OCI-LY7 (cell line): ENCODE measurements around the gene SLC25A1. TPM values are rescaled to one million over a fixed set of nuclear protein-coding genes. Genes with fewer than 3 reads are reported as not detected.

ENCODE experiments used
- BruUV-seq: library from RNA; stranded (reverse); fragments of 400-500 nt; replicated peaks from 2 replicates; lab custom pipeline; 2021; lab: Mats Ljungman, UMichigan
- CTCF ChIA-PET: fragments of 300-600 bp; sonication (Branson Sonifier 250); formaldehyde crosslinking; loops from one replicate; lab custom pipeline; 2022; ENCODE audit warnings: antibody characterized with exemption; ENCODE audit not compliant: unreplicated experiment; lab: Charles Lee
- POLR2A ChIA-PET: fragments of 300-600 bp; sonication (Branson Sonifier 250); formaldehyde crosslinking; loops from one replicate; lab custom pipeline; 2022; ENCODE audit warnings: antibody characterized with exemption; lab: Charles Lee
- DNase-seq: peaks from one replicate; pipeline ENCODE4 v3.0.0-alpha.2; 2015; ENCODE audit warnings: low spot score
- H2AFZ ChIP-seq: fragments of 200-600 bp; sonication (generic), shearing (Covaris generic); 2 replicates; pipeline ENCODE4 v1.6.1; 2014; ENCODE audit warnings: mild to moderate bottlenecking, antibody characterized with exemption, low read length, moderate library complexity
- H3K27ac ChIP-seq: fragments of 200-600 bp; sonication (generic); 2 replicates; pipeline ENCODE4 v1.5.1; 2014; ENCODE audit warnings: mixed run types, low read depth, mild to moderate bottlenecking, moderate library complexity, low read length, inconsistent platforms; ENCODE audit not compliant: poor library complexity, severe bottlenecking
- H3K36me3 ChIP-seq: fragments of 200-600 bp; sonication (generic); 2 replicates; pipeline ENCODE4 v1.6.1; 2014; ENCODE audit warnings: mild to moderate bottlenecking, antibody characterized with exemption, low read length, moderate library complexity, mixed read lengths; ENCODE audit not compliant: insufficient read depth
- H3K4me1 ChIP-seq: fragments of 200-600 bp; sonication (generic); 2 replicates; pipeline ENCODE4 v1.5.1; 2014; ENCODE audit warnings: mild to moderate bottlenecking, low read length; ENCODE audit not compliant: insufficient read depth, poor library complexity, severe bottlenecking
- H3K4me2 ChIP-seq: fragments of 200-600 bp; sonication (generic); 2 replicates; pipeline ENCODE4 v1.6.1; 2014; ENCODE audit warnings: mild to moderate bottlenecking, low read length
- H3K4me3 ChIP-seq: fragments of 200-600 bp; sonication (generic); 2 replicates; pipeline ENCODE4 v1.5.1; 2014; ENCODE audit warnings: mild to moderate bottlenecking, low read depth, low read length; ENCODE audit not compliant: poor library complexity, severe bottlenecking
- H3K79me2 ChIP-seq: fragments of 200-600 bp; sonication (generic); 2 replicates; pipeline ENCODE4 v1.6.1; 2016; ENCODE audit warnings: low read depth, mild to moderate bottlenecking, low read length, moderate library complexity, mixed read lengths; ENCODE audit not compliant: insufficient read depth
- H3K9me2 ChIP-seq: fragments of 200-600 bp; sonication (generic); 2 replicates; pipeline ENCODE4 v1.6.1; 2016; ENCODE audit warnings: mild to moderate bottlenecking, low read length, mixed read lengths; ENCODE audit not compliant: insufficient read depth
- H3K9me3 ChIP-seq: fragments of 200-600 bp; sonication (generic); 2 replicates; pipeline ENCODE4 v1.6.1; 2014; ENCODE audit warnings: mild to moderate bottlenecking, mixed run types, low read length, mixed read lengths
- H4K20me1 ChIP-seq: fragments of 200-600 bp; sonication (generic); 2 replicates; pipeline ENCODE4 v1.6.1; 2014; ENCODE audit warnings: mild to moderate bottlenecking, antibody characterized with exemption, low read length, moderate library complexity, mixed read lengths; ENCODE audit not compliant: insufficient read depth
- EZH2phosphoT487 ChIP-seq: fragments of 200-600 bp; sonication (generic); IDR thresholded peaks from 2 replicates; pipeline ENCODE4 v1.6.1; 2018; ENCODE audit warnings: low read depth, borderline replicate concordance, mild to moderate bottlenecking, mixed run types, antibody characterized with exemption, low read length, moderate library complexity, mixed read lengths
- intact Hi-C: fragments of 100-400 bp; cut with micrococcal nuclease; formaldehyde crosslinking; loops from one replicate; pipeline ENCODE4 v1.10.0; 2022; ENCODE audit not compliant: unreplicated experiment
- total RNA-seq, 2 experiments: library from RNA; depleted of rRNA in 1 of 2; stranded (reverse); fragments of >200 nt in 1 of 2; shearing (Covaris generic) in 1 of 2; gene quantifications; 2 replicates each; pipeline ENCODE4 v1.2.3, GENCODE V29; 2014 to 2022
- TF ChIP-seq, protein P1 (sequence below): fragments of 200-600 bp; sonication (generic); conservative IDR thresholded peaks from 2 replicates; pipeline ENCODE4 v1.5.1; 2014; ENCODE audit warnings: mild to moderate bottlenecking, antibody characterized with exemption, low read length, moderate library complexity, mixed read lengths

SLC25A1 gene
- total RNA-seq, 2 experiments from 2014 or later, result 59.5 to 117 TPM

DNA sequence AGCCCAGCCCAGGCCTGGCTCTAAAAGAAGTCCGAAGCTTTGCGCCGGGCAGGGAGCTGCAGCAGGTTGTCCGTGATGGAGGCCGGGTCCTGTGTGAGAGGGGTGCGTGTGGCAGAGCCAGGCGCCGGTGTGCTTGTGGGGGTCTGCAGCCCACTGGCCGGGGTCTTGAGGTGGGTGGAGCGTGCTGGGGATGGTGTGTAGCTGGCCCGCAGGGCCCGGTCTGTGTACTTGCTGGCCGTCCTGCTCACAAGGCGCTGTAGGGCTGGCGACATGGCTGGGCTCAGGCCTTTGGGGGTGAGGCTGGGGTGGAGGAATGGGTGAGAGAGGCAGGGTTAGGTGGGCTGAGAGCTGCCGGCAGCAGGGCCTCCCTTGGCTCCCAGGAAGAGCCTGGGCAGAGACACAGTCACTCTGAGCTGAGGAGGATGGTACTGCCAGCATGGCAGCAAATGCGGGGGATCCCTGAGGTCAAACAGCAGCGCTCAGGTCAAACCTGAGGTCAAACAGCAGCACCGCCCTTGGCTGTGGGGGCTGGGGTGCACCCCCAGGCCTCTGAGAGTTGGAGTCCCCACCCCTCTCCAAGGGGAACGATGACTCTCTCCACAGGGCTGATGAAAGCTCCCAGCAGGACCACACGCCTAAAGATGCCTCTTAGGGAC, 44.2 kb downstream of the SLC25A1 start:
- POLR2A ChIA-PET, result interaction anchor here (0.9 kb wide), 1 partner anchor 33 kb away, joined by 3 read pairs; no protein-coding TSS in a partner anchor
- no peaks in the 10 kb centered on the region for H3K9me2 ChIP-seq
- no peak overlapping the region for H3K27ac ChIP-seq
- no peak overlapping the region for H2AFZ ChIP-seq
- no TSS peak for BruUV-seq
- no peaks in the 10 kb centered on the region for H3K9me3 ChIP-seq
- intact Hi-C loops, result no loop called here
- H4K20me1 ChIP-seq, result no peaks in the 10 kb centered on the region
- CTCF ChIA-PET, result no interaction called here
- no peak for DNase-seq
- TF ChIP-seq EZH2phosphoT487, result no peak
- TF ChIP-seq, protein P1, sequence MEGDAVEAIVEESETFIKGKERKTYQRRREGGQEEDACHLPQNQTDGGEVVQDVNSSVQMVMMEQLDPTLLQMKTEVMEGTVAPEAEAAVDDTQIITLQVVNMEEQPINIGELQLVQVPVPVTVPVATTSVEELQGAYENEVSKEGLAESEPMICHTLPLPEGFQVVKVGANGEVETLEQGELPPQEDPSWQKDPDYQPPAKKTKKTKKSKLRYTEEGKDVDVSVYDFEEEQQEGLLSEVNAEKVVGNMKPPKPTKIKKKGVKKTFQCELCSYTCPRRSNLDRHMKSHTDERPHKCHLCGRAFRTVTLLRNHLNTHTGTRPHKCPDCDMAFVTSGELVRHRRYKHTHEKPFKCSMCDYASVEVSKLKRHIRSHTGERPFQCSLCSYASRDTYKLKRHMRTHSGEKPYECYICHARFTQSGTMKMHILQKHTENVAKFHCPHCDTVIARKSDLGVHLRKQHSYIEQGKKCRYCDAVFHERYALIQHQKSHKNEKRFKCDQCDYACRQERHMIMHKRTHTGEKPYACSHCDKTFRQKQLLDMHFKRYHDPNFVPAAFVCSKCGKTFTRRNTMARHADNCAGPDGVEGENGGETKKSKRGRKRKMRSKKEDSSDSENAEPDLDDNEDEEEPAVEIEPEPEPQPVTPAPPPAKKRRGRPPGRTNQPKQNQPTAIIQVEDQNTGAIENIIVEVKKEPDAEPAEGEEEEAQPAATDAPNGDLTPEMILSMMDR, result no peak
- H3K4me2 ChIP-seq, result no peak overlapping the region
- peaks cover 54% of the 10 kb centered on the region for H3K36me3 ChIP-seq
- H3K79me2 ChIP-seq, result no peaks in the 10 kb centered on the region
- peaks cover 5% of the 10 kb centered on the region for H3K4me1 ChIP-seq
- H3K4me3 ChIP-seq, result no peak overlapping the region

DNA sequence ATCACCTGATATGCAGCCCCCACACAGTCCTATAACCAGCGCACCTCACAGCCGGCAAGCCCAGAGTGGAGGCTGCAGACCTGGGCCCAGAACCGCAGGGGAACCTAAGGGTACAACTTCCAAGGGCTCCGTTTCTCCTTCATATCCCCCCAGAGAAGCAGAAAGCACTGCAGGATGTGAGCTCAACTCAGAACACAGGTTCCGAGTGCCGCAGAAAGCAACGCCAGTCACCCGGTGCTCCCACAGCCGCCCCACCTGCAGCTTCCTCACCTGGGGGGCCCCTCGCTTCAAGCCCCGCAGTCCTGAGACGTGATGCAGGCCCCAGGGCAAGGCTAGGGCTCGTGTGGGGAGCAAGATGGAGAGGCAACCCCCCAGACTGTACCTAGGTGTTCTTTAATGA, 45.0 kb downstream of the SLC25A1 start:
- intact Hi-C loops, result no loop called here
- TF ChIP-seq, protein P1, result no peak
- no peak for TF ChIP-seq EZH2phosphoT487
- Histone ChIP-seq H2AFZ (no peak overlapping the region), H3K4me2 (no peak overlapping the region), H3K36me3 (peaks cover 46% of the 10 kb centered on the region), H3K9me2 (no peaks in the 10 kb centered on the region), H3K9me3 (no peaks in the 10 kb centered on the region), H3K27ac (no peak overlapping the region), H3K4me3 (no peak overlapping the region), H3K79me2 (no peaks in the 10 kb centered on the region), H3K4me1 (peaks cover 10% of the 10 kb centered on the region), H4K20me1 (no peaks in the 10 kb centered on the region)
- no TSS peak for BruUV-seq
- DNase-seq, result no peak
- ChIA-PET CTCF (no interaction called here), POLR2A (interaction anchor here (0.9 kb wide), 1 partner anchor 34 kb away, joined by 3 read pairs; no protein-coding TSS in a partner anchor)
